ENCODE measurements around the gene SLC6A8. TPM values are rescaled to one million over a fixed set of nuclear protein-coding genes. Genes with fewer than 3 reads are reported as not detected.
"Not testable (repeated sequence)": the region's sequence is repeated elsewhere in the genome, so short reads cannot be mapped to it uniquely, and the experiment has no call there.

SLC6A8 gene
- total and polyA plus RNA-seq, 7 experiments from 2014 or later = 0.10 to 2.6 (median 0.74) TPM; not detected in 1

DNA sequence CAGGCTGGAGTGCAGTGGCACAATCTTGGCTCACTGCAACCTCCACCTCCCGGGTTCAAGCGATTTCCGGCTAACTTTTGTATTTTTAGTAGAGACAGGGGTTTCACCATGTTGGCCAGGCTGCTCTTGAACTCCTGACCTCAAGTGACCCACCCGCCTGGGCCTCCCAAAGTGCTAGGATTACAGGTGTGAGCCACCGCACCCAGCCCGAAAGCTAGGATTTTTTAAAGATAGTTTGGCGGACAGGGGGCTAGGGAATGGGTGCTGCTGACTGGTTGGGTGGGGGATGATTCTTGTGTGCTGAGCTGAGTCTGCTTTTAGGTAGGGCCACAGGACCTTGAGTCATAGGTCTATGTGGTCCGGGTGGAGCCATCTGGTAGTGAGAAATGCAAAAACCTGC, 4.2 kb upstream of the SLC6A8 start:
- H3K36me3 Mint-ChIP-seq; H3K27ac Mint-ChIP-seq; H3K36me3 ChIP-seq (ENCODE audit: control insufficient read depth in 2 of 3, insufficient read depth in 3 of 3, low read length in 3 of 3); H3K27ac ChIP-seq (ENCODE audit: low read depth, low read length); H3K9me3 Mint-ChIP-seq; H3K9me3 ChIP-seq (ENCODE audit: control insufficient read depth in 2 of 3, low read length in 3 of 3); H3K4me3 ChIP-seq (ENCODE audit: low read length); H3K4me1 ChIP-seq (ENCODE audit: control insufficient read depth in 2 of 2, insufficient read depth in 2 of 2, low read length in 2 of 2); H3K4me1 Mint-ChIP-seq; ATAC-seq; POLR2A ChIA-PET; H3K27me3 ChIP-seq (ENCODE audit: control insufficient read depth in 2 of 2, insufficient read depth in 2 of 2, low read length in 2 of 2); intact Hi-C loops (cut with micrococcal nuclease); H3K4me3 Mint-ChIP-seq; DNase-seq: not testable (repeated sequence)
- CTCF ChIA-PET = interaction anchor here (1.3 kb wide), 1 partner anchor 16 kb away, joined by 9 read pairs; no protein-coding TSS in a partner anchor
- H3K27me3 Mint-ChIP-seq = peaks cover 0 to 25% (median 5%) of the 10 kb centered on the region in 5 donors

DNA sequence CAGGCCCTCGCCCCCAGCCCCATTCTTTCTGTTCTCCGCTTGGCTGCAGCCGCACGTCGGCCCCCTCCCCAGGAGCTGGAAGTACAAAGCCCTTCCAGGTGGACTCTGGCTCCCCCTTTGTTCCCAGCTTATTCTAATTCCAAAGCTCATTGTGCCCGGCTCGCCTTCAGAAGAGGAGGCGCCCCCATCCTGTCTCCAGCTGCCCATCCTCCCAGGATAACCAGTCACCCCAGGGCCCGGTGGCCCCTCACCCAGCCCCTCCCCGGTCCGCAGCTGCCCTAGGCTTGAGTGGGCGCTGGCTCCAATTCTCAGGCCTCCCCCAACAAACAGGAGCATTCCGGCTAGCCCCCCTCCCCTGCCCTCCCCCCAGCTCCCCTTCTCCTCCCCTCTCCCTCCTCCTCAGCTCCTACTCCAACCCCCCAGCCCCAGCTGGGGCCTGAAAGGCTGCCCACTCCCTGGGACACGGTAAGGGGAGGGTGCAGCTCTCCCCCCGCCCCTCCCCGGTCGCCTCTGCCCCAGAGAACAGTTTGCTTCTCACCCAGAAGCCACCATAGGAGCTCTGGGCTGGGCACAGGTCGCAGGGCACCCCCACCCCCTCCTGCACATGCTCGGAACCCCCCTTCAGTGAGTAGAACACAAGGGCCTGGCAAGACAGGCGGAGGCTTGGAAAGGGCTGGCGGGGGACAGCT, 3.1 kb upstream of the SLC6A8 start:
- Histone ChIP-seq H3K9me3 (ENCODE audit: control insufficient read depth in 2 of 3, low read length in 3 of 3) (no peaks in the 10 kb centered on the region), H3K27me3 (ENCODE audit: control insufficient read depth in 2 of 2, insufficient read depth in 2 of 2, low read length in 2 of 2) (no peaks in the 10 kb centered on the region), H3K36me3 (ENCODE audit: control insufficient read depth in 2 of 3, insufficient read depth in 3 of 3, low read length in 3 of 3) (no peaks in the 10 kb centered on the region), H3K4me3 (ENCODE audit: low read length) (no peak overlapping the region), H3K4me1 (ENCODE audit: control insufficient read depth in 2 of 2, insufficient read depth in 2 of 2, low read length in 2 of 2) (no peaks in the 10 kb centered on the region), H3K27ac (ENCODE audit: low read depth, low read length) (no peak overlapping the region)
- CTCF ChIA-PET = interaction anchor here (1.3 kb wide), 1 partner anchor 17 kb away, joined by 9 read pairs; no protein-coding TSS in a partner anchor
- Mint-ChIP-seq H3K4me1 (peaks cover 0 to 4% (median 0%) of the 10 kb centered on the region in 7 donors), H3K9me3 (peaks cover 0 to 5% (median 0%) of the 10 kb centered on the region in 11 donors), H3K27me3 (peaks cover 0 to 24% (median 5%) of the 10 kb centered on the region in 5 donors), H3K4me3 (no peak overlapping the region), H3K27ac (no peak overlapping the region), H3K36me3 (no peaks in the 10 kb centered on the region)
- POLR2A ChIA-PET = no interaction called here
- ATAC-seq (no peak), DNase-seq (no peak)
- intact Hi-C loops (cut with micrococcal nuclease) = loop anchor here in 1 of 2 donors (5.0 kb wide), 2 partner anchors 38 to 243 kb away; partner anchors contain the start of genes ABCD1, ARHGAP4 and BCAP31

GRCh38 chrX:153685156-153685536, 2.6 kb upstream of the SLC6A8 start:
- intact Hi-C loops (cut with micrococcal nuclease) = loop anchor here in 1 of 2 donors (5.0 kb wide), 2 partner anchors 37 to 242 kb away; partner anchors contain the start of genes ABCD1, ARHGAP4 and BCAP31
- DNase-seq (no peak), ATAC-seq (no peak)
- H3K9me3 Mint-ChIP-seq = peaks cover 0 to 5% (median 0%) of the 10 kb centered on the region in 11 donors
- Histone ChIP-seq H3K9me3 (ENCODE audit: control insufficient read depth in 2 of 3, low read length in 3 of 3) (no peaks in the 10 kb centered on the region), H3K27me3 (ENCODE audit: control insufficient read depth in 2 of 2, insufficient read depth in 2 of 2, low read length in 2 of 2) (no peaks in the 10 kb centered on the region), H3K4me3 (ENCODE audit: low read length) (no peak overlapping the region), H3K27ac (ENCODE audit: low read depth, low read length) (no peak overlapping the region), H3K4me1 (ENCODE audit: control insufficient read depth in 2 of 2, insufficient read depth in 2 of 2, low read length in 2 of 2) (no peaks in the 10 kb centered on the region), H3K36me3 (ENCODE audit: control insufficient read depth in 2 of 3, insufficient read depth in 3 of 3, low read length in 3 of 3) (no peaks in the 10 kb centered on the region)
- H3K27ac Mint-ChIP-seq = no peak overlapping the region
- no peak overlapping the region for H3K4me3 Mint-ChIP-seq
- CTCF ChIA-PET = interaction anchor here (0.8 kb wide), 1 partner anchor 1048 kb away, joined by 3 read pairs; no protein-coding TSS in a partner anchor
- H3K4me1 Mint-ChIP-seq = peaks cover 0 to 4% (median 0%) of the 10 kb centered on the region in 7 donors
- peaks cover 0 to 26% (median 2%) of the 10 kb centered on the region in 5 donors for H3K27me3 Mint-ChIP-seq
- H3K36me3 Mint-ChIP-seq = no peaks in the 10 kb centered on the region
- POLR2A ChIA-PET = no interaction called here

DNA sequence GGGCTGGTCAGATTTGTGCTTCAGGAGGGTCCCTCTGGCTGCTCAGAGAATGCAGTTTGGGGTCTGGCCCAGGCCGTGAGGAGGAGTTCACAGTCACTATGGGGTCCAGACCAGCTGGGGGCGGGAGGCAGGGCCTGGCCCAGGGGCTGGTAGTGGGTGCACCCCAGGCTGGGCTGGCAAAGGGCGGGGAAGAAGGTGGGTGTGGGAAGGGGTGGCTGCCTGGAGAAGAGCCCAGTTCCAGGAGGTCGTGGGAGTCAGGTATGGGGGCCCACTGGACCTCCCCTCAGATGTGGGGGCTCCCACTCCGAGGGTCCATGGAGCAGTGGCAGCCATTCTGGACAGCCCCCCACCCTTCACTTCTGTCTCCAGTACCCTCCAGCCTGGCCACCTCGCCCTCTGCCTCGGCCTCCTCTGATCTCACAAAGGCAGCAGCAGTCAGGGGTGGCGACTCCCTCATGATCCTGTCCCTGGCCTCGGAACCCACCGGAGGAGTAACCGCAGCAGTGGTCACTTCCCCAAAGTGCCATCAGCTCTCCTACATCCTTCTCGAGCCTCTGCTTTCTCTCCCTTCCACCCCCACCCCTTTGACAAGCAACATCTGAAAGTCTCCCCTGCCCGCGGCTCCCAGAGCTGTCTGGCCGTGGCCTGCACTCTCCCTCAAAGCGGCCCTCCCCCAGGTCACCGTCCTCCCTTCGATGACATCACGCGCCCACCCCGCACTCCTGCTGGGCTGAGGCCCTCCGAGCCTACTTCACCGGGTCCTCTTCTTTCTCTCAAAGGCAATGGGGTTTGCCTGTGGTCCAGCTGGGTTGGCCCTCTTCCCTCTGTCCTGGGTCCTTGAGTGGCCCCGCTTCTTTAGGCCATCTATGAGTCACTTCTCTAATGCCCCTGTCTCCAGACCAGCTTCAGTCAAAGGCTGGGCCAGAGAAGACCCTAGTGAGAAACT, 1.7 kb upstream of the SLC6A8 start:
- Mint-ChIP-seq H3K36me3 (no peaks in the 10 kb centered on the region), H3K4me1 (peaks cover 0 to 4% (median 0%) of the 10 kb centered on the region in 7 donors), H3K27me3 (peaks cover 0 to 26% (median 0%) of the 10 kb centered on the region in 5 donors), H3K4me3 (peak overlapping the region in 1 of 10 donors; percentile 29), H3K27ac (no peak overlapping the region), H3K9me3 (peaks cover 0 to 5% (median 0%) of the 10 kb centered on the region in 11 donors)
- ChIA-PET CTCF (interaction anchor here (0.8 kb wide), 1 partner anchor 1047 kb away, joined by 3 read pairs; no protein-coding TSS in a partner anchor), POLR2A (no interaction called here)
- no peak for DNase-seq
- H3K9me3 ChIP-seq (ENCODE audit: control insufficient read depth in 2 of 3, low read length in 3 of 3) = no peaks in the 10 kb centered on the region
- H3K4me3 ChIP-seq (ENCODE audit: low read length) = no peak overlapping the region
- no peak overlapping the region for H3K27ac ChIP-seq (ENCODE audit: low read depth, low read length)
- no peaks in the 10 kb centered on the region for H3K4me1 ChIP-seq (ENCODE audit: control insufficient read depth in 2 of 2, insufficient read depth in 2 of 2, low read length in 2 of 2)
- intact Hi-C loops (cut with micrococcal nuclease) = loop anchor here in 1 of 2 donors (5.0 kb wide), 2 partner anchors 36 to 241 kb away; partner anchors contain the start of genes ABCD1, ARHGAP4 and BCAP31
- no peak for ATAC-seq
- H3K36me3 ChIP-seq (ENCODE audit: control insufficient read depth in 2 of 3, insufficient read depth in 3 of 3, low read length in 3 of 3) = no peaks in the 10 kb centered on the region
- no peaks in the 10 kb centered on the region for H3K27me3 ChIP-seq (ENCODE audit: control insufficient read depth in 2 of 2, insufficient read depth in 2 of 2, low read length in 2 of 2)

DNA sequence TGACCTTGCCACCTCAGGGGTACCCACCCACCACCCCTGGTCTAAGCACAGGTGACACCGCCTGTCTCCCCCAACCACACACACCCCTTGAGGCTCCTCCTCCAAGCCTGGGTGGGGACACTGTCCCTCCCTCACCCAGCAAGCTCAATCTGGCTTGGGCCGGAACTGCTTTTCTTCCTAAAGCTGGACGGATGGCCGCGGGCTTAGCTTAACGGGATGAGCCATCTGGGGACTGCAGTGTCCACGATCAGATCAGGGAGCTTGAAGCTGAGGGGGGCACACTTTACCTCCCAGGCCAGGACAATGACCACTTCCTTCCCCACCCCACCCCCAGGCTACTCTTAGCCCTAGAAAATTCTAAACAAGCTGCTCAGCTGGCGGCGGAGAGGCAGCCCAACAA, 1.0 kb upstream of the SLC6A8 start:
- no peak overlapping the region for H3K4me3 ChIP-seq (ENCODE audit: low read length)
- CTCF ChIA-PET = no interaction called here
- intact Hi-C loops (cut with micrococcal nuclease) = loop anchor here (1.0 to 5.0 kb wide), 3 partner anchors 36 to 241 kb away; partner anchors contain the start of genes ABCD1 (in 1 of the 2), ARHGAP4 (in 1 of the 2), BCAP31 (in 1 of the 2) and IDH3G (in 1 of the 2)
- H3K36me3 ChIP-seq (ENCODE audit: control insufficient read depth in 2 of 3, insufficient read depth in 3 of 3, low read length in 3 of 3) = no peaks in the 10 kb centered on the region
- peaks cover 0 to 5% (median 0%) of the 10 kb centered on the region in 11 donors for H3K9me3 Mint-ChIP-seq
- H3K4me1 ChIP-seq (ENCODE audit: control insufficient read depth in 2 of 2, insufficient read depth in 2 of 2, low read length in 2 of 2) = no peaks in the 10 kb centered on the region
- H3K27ac Mint-ChIP-seq = peak overlapping the region in 1 of 9 donors; percentile 3
- DNase-seq = no peak
- ATAC-seq = no peak
- H3K27ac ChIP-seq (ENCODE audit: low read depth, low read length) = no peak overlapping the region
- H3K36me3 Mint-ChIP-seq = no peaks in the 10 kb centered on the region
- H3K9me3 ChIP-seq (ENCODE audit: control insufficient read depth in 2 of 3, low read length in 3 of 3) = no peaks in the 10 kb centered on the region
- H3K4me3 Mint-ChIP-seq = peak overlapping the region in 5 of 10 donors; percentile 18 to 81 (median 49)
- H3K4me1 Mint-ChIP-seq = peaks cover 0 to 4% (median 0%) of the 10 kb centered on the region in 7 donors
- POLR2A ChIA-PET = no interaction called here
- H3K27me3 ChIP-seq (ENCODE audit: control insufficient read depth in 2 of 2, insufficient read depth in 2 of 2, low read length in 2 of 2) = no peaks in the 10 kb centered on the region
- peaks cover 0 to 26% (median 0%) of the 10 kb centered on the region in 5 donors for H3K27me3 Mint-ChIP-seq

DNA sequence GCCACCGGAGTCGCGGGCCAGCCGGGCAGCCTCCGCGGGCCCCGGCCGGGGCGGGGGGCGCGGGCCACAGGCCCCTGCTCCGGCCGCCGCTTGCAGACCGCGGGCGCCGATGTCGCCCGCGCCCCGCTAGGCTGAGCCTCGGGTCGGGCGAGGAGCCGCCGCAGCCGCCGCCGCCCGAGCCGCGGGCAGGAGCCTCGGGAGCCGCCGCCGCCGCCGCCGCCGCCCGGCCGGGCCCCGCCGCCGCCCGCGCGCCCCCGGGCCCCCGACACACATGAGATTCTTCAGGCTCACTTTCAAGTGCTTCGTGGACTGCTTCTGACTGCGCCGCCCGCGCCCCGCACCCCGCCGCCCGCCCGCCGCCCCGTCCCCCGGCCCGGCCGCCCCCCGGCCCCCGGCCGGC, 345 bp downstream of the SLC6A8 start:
- H3K4me1 ChIP-seq (ENCODE audit: control insufficient read depth in 2 of 2, insufficient read depth in 2 of 2, low read length in 2 of 2) = no peaks in the 10 kb centered on the region
- H3K36me3 ChIP-seq (ENCODE audit: control insufficient read depth in 2 of 3, insufficient read depth in 3 of 3, low read length in 3 of 3) = no peaks in the 10 kb centered on the region
- Mint-ChIP-seq H3K4me1 (peaks cover 0 to 6% (median 0%) of the 10 kb centered on the region in 7 donors), H3K27ac (no peak overlapping the region), H3K27me3 (peaks cover 0 to 23% (median 0%) of the 10 kb centered on the region in 5 donors), H3K36me3 (no peaks in the 10 kb centered on the region), H3K4me3 (no peak overlapping the region), H3K9me3 (peaks cover 0 to 5% (median 0%) of the 10 kb centered on the region in 11 donors)
- DNase-seq (no peak), ATAC-seq (peak; percentile 28)
- H3K27me3 ChIP-seq (ENCODE audit: control insufficient read depth in 2 of 2, insufficient read depth in 2 of 2, low read length in 2 of 2) = no peaks in the 10 kb centered on the region
- intact Hi-C loops (cut with micrococcal nuclease) = loop anchor here in 1 of 2 donors (5.0 kb wide), 2 partner anchors 34 to 239 kb away; partner anchors contain the start of genes ABCD1, ARHGAP4 and BCAP31
- ChIA-PET POLR2A (no interaction called here), CTCF (no interaction called here)
- H3K4me3 ChIP-seq (ENCODE audit: low read length) = no peak overlapping the region
- no peaks in the 10 kb centered on the region for H3K9me3 ChIP-seq (ENCODE audit: control insufficient read depth in 2 of 3, low read length in 3 of 3)
- H3K27ac ChIP-seq (ENCODE audit: low read depth, low read length) = no peak overlapping the region
